Stimulated activated naive CD4-positive, alpha-beta T cell treated with Interleukin-2 at 50 U/mL for 16 hours (primary cell): ENCODE measurements around the gene CDO1.

ENCODE experiments used
- DNase-seq: peaks from one replicate; lab custom pipeline; 2025; lab: John Stamatoyannopoulos, UW

CDO1 gene

GRCh38 chr5:115785381-115786065, 30.9 kb downstream of the CDO1 start:
- no peak for DNase-seq

GRCh38 chr5:115778417-115778816, 38.0 kb downstream of the CDO1 start:
- DNase-seq = no peak

GRCh38 chr5:115776989-115777388, 39.5 kb downstream of the CDO1 start:
- no peak for DNase-seq

- DNase-seq = no peak
Measured at GRCh38 chr5:115775999-115776398, 40.5 kb downstream of the CDO1 start.

GRCh38 chr5:115774684-115775083, 41.8 kb downstream of the CDO1 start:
- no peak for DNase-seq

GRCh38 chr5:115772731-115773475, 43.6 kb downstream of the CDO1 start:
- no peak for DNase-seq

GRCh38 chr5:115770466-115770865, 46.0 kb downstream of the CDO1 start:
- no peak for DNase-seq

- no peak for DNase-seq
Measured at GRCh38 chr5:115767424-115767823, 49.0 kb downstream of the CDO1 start.

GRCh38 chr5:115766608-115767007, 49.9 kb downstream of the CDO1 start:
- DNase-seq = no peak

GRCh38 chr5:115758356-115758755, 58.1 kb downstream of the CDO1 start:
- no peak for DNase-seq

- no peak for DNase-seq
Measured at GRCh38 chr5:115755675-115756074, 60.8 kb downstream of the CDO1 start.
